ENCODE data around the gene GOLT1A. TPM values are rescaled to one million over a fixed set of nuclear protein-coding genes. Genes with fewer than 3 reads are reported as not detected.

GOLT1A gene
- polyA plus RNA-seq, 2 of the 4 experiments (the other 2 are of a cell fraction): 1.8 to 6.4 TPM

DNA sequence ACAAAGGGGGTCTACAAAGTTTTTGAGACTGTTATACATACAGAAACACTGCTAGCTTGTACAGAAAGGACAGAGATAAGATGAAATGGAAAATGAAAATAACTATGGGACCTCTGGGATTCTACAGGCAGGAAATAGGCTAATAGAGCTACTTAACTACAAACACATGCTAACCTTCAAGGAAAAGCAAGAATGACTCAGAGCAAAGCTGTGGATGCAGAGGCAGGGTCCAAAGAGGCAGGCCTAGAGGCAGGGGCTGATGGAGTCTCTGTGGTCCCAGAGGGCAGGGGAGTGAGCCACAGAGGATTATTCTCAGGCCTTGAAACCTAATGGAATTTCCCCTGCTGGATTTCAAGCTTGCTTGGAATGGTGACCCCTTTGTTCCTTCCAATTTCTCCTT, 18.7 kb upstream of the GOLT1A start:
- ChIA-PET POLR2A (no interaction called here), CTCF (interaction anchor here (0.6 to 7.4 kb wide), 9 partner anchors 11 to 386 kb away, joined by 3 to 32 read pairs (median 5); partner anchors contain the start of gene PLEKHA6)
- Histone ChIP-seq H3K4me3 (no peak overlapping the region), H3K27ac (no peak overlapping the region), H3K9me3 (no peaks in the 10 kb centered on the region), H3K4me2 (no peak overlapping the region), H3K4me1 (no peaks in the 10 kb centered on the region)
- no peak for ATAC-seq
- no peak for FAIRE-seq
- no peak for DNase-seq (ENCODE audit: low read depth in 1 of 2, low spot score in 1 of 2)
- TF ChIP-seq, protein P1, sequence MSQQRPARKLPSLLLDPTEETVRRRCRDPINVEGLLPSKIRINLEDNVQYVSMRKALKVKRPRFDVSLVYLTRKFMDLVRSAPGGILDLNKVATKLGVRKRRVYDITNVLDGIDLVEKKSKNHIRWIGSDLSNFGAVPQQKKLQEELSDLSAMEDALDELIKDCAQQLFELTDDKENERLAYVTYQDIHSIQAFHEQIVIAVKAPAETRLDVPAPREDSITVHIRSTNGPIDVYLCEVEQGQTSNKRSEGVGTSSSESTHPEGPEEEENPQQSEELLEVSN (IDR thresholded peaks at IDR 0.05; ENCODE audit: borderline replicate concordance, low read depth): no peak
- TF ChIP-seq GATA3 (IDR thresholded peaks at IDR 0.05; ENCODE audit: borderline replicate concordance) (no peak), CEBPB (IDR thresholded peaks at IDR 0.05) (no peak), CHD4 (IDR thresholded peaks at IDR 0.05; ENCODE audit: borderline replicate concordance) (no peak), KDM5A (IDR thresholded peaks at IDR 0.05) (no peak)
- TF ChIP-seq, protein P2, sequence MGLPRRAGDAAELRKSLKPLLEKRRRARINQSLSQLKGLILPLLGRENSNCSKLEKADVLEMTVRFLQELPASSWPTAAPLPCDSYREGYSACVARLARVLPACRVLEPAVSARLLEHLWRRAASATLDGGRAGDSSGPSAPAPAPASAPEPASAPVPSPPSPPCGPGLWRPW (IDR thresholded peaks at IDR 0.05): no peak
- TF ChIP-seq, protein P3, sequence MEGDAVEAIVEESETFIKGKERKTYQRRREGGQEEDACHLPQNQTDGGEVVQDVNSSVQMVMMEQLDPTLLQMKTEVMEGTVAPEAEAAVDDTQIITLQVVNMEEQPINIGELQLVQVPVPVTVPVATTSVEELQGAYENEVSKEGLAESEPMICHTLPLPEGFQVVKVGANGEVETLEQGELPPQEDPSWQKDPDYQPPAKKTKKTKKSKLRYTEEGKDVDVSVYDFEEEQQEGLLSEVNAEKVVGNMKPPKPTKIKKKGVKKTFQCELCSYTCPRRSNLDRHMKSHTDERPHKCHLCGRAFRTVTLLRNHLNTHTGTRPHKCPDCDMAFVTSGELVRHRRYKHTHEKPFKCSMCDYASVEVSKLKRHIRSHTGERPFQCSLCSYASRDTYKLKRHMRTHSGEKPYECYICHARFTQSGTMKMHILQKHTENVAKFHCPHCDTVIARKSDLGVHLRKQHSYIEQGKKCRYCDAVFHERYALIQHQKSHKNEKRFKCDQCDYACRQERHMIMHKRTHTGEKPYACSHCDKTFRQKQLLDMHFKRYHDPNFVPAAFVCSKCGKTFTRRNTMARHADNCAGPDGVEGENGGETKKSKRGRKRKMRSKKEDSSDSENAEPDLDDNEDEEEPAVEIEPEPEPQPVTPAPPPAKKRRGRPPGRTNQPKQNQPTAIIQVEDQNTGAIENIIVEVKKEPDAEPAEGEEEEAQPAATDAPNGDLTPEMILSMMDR (IDR thresholded peaks at IDR 0.05): no peak

DNA sequence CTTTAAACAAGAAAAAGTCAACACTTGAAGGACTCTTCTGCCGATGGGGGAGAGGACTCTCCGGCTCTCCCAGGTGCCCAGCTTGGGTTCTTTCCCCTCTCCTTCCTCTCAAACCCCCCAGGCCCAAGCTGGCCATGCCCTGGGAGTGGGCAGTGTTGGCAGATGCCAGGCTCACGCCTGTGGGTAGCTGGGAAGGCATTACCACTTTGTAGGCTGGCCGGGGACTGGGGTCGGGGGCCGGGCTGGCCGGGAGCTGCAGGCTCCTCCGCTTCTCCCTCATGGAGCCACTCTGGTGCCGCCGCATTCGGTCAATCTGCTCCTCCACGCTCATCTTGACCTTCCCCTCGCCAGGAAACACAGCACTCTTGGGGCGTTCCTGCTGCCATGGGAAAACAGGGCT, 16.4 kb upstream of the GOLT1A start:
- ATAC-seq: no peak
- no peak overlapping the region for H3K4me3 ChIP-seq
- no peak for FAIRE-seq
- DNase-seq (ENCODE audit: low read depth in 1 of 2, low spot score in 1 of 2): no peak
- no peaks in the 10 kb centered on the region for H3K9me3 ChIP-seq
- no peak for TF ChIP-seq JUN (IDR thresholded peaks at IDR 0.05)
- no peak for TF ChIP-seq CEBPB (IDR thresholded peaks at IDR 0.05)
- TF ChIP-seq, protein P4, sequence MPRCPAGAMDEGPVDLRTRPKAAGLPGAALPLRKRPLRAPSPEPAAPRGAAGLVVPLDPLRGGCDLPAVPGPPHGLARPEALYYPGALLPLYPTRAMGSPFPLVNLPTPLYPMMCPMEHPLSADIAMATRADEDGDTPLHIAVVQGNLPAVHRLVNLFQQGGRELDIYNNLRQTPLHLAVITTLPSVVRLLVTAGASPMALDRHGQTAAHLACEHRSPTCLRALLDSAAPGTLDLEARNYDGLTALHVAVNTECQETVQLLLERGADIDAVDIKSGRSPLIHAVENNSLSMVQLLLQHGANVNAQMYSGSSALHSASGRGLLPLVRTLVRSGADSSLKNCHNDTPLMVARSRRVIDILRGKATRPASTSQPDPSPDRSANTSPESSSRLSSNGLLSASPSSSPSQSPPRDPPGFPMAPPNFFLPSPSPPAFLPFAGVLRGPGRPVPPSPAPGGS (IDR thresholded peaks at IDR 0.05): no peak
- no peak for TF ChIP-seq EHF (CRISPR knock-in tag; IDR thresholded peaks at IDR 0.05)
- no peak for TF ChIP-seq FOSB (CRISPR knock-in tag; IDR thresholded peaks at IDR 0.05)
- no peak overlapping the region for H3K27ac ChIP-seq
- no peak overlapping the region for H3K4me2 ChIP-seq
- ChIA-PET CTCF (interaction anchor here (1.1 to 7.4 kb wide), 8 partner anchors 16 to 134 kb away, joined by 3 to 32 read pairs (median 14); partner anchors contain the start of gene GOLT1A), POLR2A (no interaction called here)
- WGBS (ENCODE audit: missing lambda C conversion rate): 93% methylated on average over 14 of the region's 14 CpGs
- no peaks in the 10 kb centered on the region for H3K4me1 ChIP-seq

DNA sequence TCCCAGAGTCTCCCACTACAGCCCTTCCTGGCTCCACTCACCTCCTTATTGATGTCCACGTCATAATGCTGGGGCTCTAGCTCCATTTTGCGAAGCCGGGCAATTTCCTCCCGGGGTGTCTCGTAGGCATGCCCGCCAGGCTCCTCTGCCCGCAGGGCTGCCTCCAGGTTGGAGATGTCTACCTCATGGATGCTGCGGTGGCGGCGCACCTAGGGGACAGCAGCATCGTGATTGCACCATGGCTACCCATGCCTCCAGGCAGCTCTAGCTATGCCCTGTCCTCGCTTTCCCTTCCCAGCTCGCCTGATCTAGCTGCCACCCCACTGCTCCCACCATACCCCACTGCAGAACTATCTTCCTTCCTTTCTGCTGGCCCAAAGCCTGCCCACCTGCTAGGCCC, 15.1 kb upstream of the GOLT1A start:
- no peak overlapping the region for H3K27ac ChIP-seq
- ATAC-seq: no peak
- H3K4me3 ChIP-seq: no peak overlapping the region
- ChIA-PET CTCF (interaction anchor here (1.2 to 7.4 kb wide), 10 partner anchors 15 to 961 kb away, joined by 3 to 32 read pairs (median 7); partner anchors contain the start of gene GOLT1A), POLR2A (no interaction called here)
- FAIRE-seq: no peak
- H3K4me1 ChIP-seq: no peaks in the 10 kb centered on the region
- TF ChIP-seq FOSB (CRISPR knock-in tag; IDR thresholded peaks at IDR 0.05) (no peak), HOXB13 (CRISPR knock-in tag; IDR thresholded peaks at IDR 0.05; ENCODE audit: low read depth) (no peak), CEBPB (IDR thresholded peaks at IDR 0.05) (no peak), POLR2AphosphoS2 (conservative IDR thresholded peaks at IDR 0.05; ENCODE audit: low read length) (no peak), MYC (IDR thresholded peaks at IDR 0.05; ENCODE audit: borderline replicate concordance, low read length) (no peak), NPAS2 (CRISPR knock-in tag; IDR thresholded peaks at IDR 0.05; ENCODE audit: borderline replicate concordance) (no peak), HOXB5 (CRISPR knock-in tag; IDR thresholded peaks at IDR 0.05) (no peak), GATA3 (IDR thresholded peaks at IDR 0.05; ENCODE audit: borderline replicate concordance) (no peak), FOSL2 (IDR thresholded peaks at IDR 0.05) (no peak), FOSL2 (CRISPR knock-in tag; IDR thresholded peaks at IDR 0.05) (no peak), NFE2L2 (conservative IDR thresholded peaks at IDR 0.05; ENCODE audit: low read length) (no peak), MAZ (IDR thresholded peaks at IDR 0.05; ENCODE audit: borderline replicate concordance, low read depth, low read length) (no peak), EHF (CRISPR knock-in tag; IDR thresholded peaks at IDR 0.05) (no peak), MAFK (IDR thresholded peaks at IDR 0.05; ENCODE audit: partially characterized antibody) (no peak), ZNF302 (CRISPR knock-in tag; IDR thresholded peaks at IDR 0.05) (no peak), SREBF2 (IDR thresholded peaks at IDR 0.05) (no peak), JUNB (IDR thresholded peaks at IDR 0.05) (no peak), RNF2 (IDR thresholded peaks at IDR 0.05; ENCODE audit: borderline replicate concordance, low read depth) (no peak)
- TF ChIP-seq, protein P2 (IDR thresholded peaks at IDR 0.05): no peak
- TF ChIP-seq, protein P5, sequence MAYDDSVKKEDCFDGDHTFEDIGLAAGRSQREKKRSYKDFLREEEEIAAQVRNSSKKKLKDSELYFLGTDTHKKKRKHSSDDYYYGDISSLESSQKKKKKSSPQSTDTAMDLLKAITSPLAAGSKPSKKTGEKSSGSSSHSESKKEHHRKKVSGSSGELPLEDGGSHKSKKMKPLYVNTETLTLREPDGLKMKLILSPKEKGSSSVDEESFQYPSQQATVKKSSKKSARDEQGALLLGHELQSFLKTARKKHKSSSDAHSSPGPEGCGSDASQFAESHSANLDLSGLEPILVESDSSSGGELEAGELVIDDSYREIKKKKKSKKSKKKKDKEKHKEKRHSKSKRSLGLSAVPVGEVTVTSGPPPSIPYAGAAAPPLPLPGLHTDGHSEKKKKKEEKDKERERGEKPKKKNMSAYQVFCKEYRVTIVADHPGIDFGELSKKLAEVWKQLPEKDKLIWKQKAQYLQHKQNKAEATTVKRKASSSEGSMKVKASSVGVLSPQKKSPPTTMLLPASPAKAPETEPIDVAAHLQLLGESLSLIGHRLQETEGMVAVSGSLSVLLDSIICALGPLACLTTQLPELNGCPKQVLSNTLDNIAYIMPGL (CRISPR knock-in tag; IDR thresholded peaks at IDR 0.05; ENCODE audit: borderline replicate concordance): no peak
- 98% methylated on average over 13 of the region's 13 CpGs for WGBS (ENCODE audit: missing lambda C conversion rate)
- DNase-seq (ENCODE audit: low read depth in 1 of 2, low spot score in 1 of 2): no peak
- no peak overlapping the region for H3K4me2 ChIP-seq
- H3K9me3 ChIP-seq: no peaks in the 10 kb centered on the region

All from A549 (cell line).